Measurements from ENCODE around the gene SEMA5B.

DNA sequence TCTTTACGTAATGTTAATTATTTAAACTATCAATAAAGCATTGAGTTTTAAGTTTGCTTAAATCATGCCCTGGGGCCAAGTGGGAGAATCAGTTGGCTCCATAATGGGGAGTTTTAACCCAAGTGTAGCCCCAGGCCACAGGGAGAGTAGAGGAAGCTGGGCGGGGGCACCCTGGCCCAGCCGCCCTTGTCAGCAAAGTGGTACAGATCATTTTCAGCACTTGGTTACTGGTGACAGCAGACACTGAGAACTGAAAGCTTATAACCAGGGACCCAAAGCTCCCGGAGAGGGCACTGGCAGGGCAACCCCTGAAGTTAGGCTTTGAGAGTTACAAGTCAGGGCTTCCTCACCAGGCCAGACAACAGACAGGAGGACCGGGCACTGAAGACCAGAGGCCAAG is 90.6 kb downstream of the SEMA5B start:
- no peak for TF ChIP-seq CTCF (IDR thresholded peaks at IDR 0.05; ENCODE audit: low read length)
- TF ChIP-seq EZH2 (IDR thresholded peaks at IDR 0.05; ENCODE audit: borderline replicate concordance, low read length), result no peak
